ENCODE results near the gene ATE1. TPM values are rescaled to one million over a fixed set of nuclear protein-coding genes. Genes with fewer than 3 reads are reported as not detected.
"Not testable (repeated sequence)": the region's sequence is repeated elsewhere in the genome, so short reads cannot be mapped to it uniquely, and the experiment has no call there.

ATE1 gene
- polyA plus RNA-seq, 5 donors: 21.4 to 40.1 (median 36.8) TPM

GRCh38 chr10:121936295-121936694, 8.5 kb upstream of the ATE1 start:
- no peak for DNase-seq

GRCh38 chr10:121935702-121936101, 7.9 kb upstream of the ATE1 start:
- no peak for DNase-seq

- DNase-seq: not testable (repeated sequence)
Observed at GRCh38 chr10:121930268-121931085, 2.6 kb upstream of the ATE1 start.

GRCh38 chr10:121929585-121930267, 1.9 kb upstream of the ATE1 start:
- DNase-seq: not testable (repeated sequence)

- DNase-seq: no peak
Observed at GRCh38 chr10:121928528-121928884, 675 bp upstream of the ATE1 start.

GRCh38 chr10:121927318-121927840, 452 bp downstream of the ATE1 start:
- DNase-seq: peak in 1 of 2 donors; percentile 64

GRCh38 chr10:121926671-121927317, 1.0 kb downstream of the ATE1 start:
- DNase-seq: peak; percentile 42 to 60

GRCh38 chr10:121926157-121926556, 1.7 kb downstream of the ATE1 start:
- DNase-seq: no peak

- no peak for DNase-seq
Observed at GRCh38 chr10:121921238-121921931, 6.4 kb downstream of the ATE1 start.

- DNase-seq: no peak
Observed at GRCh38 chr10:121919666-121920065, 8.2 kb downstream of the ATE1 start.

- DNase-seq: not testable (repeated sequence)
Observed at GRCh38 chr10:121918800-121919199, 9.0 kb downstream of the ATE1 start.

- no peak for DNase-seq
Observed at GRCh38 chr10:121914661-121915060, 13.2 kb downstream of the ATE1 start.

- DNase-seq: no peak
Observed at GRCh38 chr10:121911421-121911697, 16.5 kb downstream of the ATE1 start.

GRCh38 chr10:121910673-121911420, 17.0 kb downstream of the ATE1 start:
- DNase-seq: no peak

- no peak for DNase-seq
Observed at GRCh38 chr10:121904888-121905287, 22.9 kb downstream of the ATE1 start.

GRCh38 chr10:121900443-121901174, 27.2 kb downstream of the ATE1 start:
- peak; percentile 62 to 76 for DNase-seq

- no peak for DNase-seq
Observed at GRCh38 chr10:121899727-121900126, 28.1 kb downstream of the ATE1 start.

- DNase-seq: no peak
Observed at GRCh38 chr10:121891103-121891502, 36.7 kb downstream of the ATE1 start.

GRCh38 chr10:121889212-121889611, 38.6 kb downstream of the ATE1 start:
- DNase-seq: no peak

GRCh38 chr10:121886997-121887622, 40.7 kb downstream of the ATE1 start:
- DNase-seq: peak; percentile 31 to 46
